ENCODE data around the gene ZNF100.
"Not testable (repeated sequence)": the region's sequence is repeated elsewhere in the genome, so short reads cannot be mapped to it uniquely, and the experiment has no call there.

- TF ChIP-seq CTCF, POLR2A, EP300 (IDR thresholded peaks at IDR 0.05): not testable (repeated sequence)
Observed at GRCh38 chr19:21755555-21755954, 11.8 kb downstream of the ZNF100 start.

Data from suprapubic skin (tissue), 3 donors.